PC-9 (cell line): Measurements from ENCODE around the gene RNASE4. TPM values are rescaled to one million over a fixed set of nuclear protein-coding genes. Genes with fewer than 3 reads are reported as not detected.

Experiments
- BruUV-seq: library from RNA; stranded (reverse); fragments of 400-500 nt; replicated peaks from 2 replicates; lab custom pipeline; 2021; lab: Mats Ljungman, UMichigan
- CTCF ChIA-PET: fragments of 300-600 bp; sonication (Branson Sonifier 250); formaldehyde crosslinking; loops from one replicate; lab custom pipeline; 2022; ENCODE audit warnings: antibody characterized with exemption; lab: Charles Lee
- POLR2A ChIA-PET: fragments of 300-600 bp; sonication (Branson Sonifier 250); formaldehyde crosslinking; loops from one replicate; lab custom pipeline; 2022; ENCODE audit warnings: antibody characterized with exemption; ENCODE audit not compliant: unreplicated experiment; lab: Charles Lee
- DNase-seq, 2 experiments: peaks; one replicate each; pipeline versions ENCODE4 v3.0.0 to v3.0.0-alpha.2; 2015 to 2022; ENCODE audit warnings: mixed read lengths in 1 of 2
- H2AFZ ChIP-seq: fragments of 200-600 bp; sonication (generic); 2 replicates; pipeline ENCODE4 v1.8.1; 2017; ENCODE audit warnings: antibody characterized with exemption
- H3F3A ChIP-seq: fragments of 200-600 bp; sonication (generic); 2 replicates; pipeline ENCODE4 v1.8.1; 2017; ENCODE audit warnings: antibody characterized with exemption, mild to moderate bottlenecking, low read depth; ENCODE audit not compliant: insufficient read depth
- H3K27ac ChIP-seq: fragments of 200-600 bp; sonication (generic); 2 replicates; pipeline ENCODE4 v1.6.1; 2016; ENCODE audit warnings: mixed run types
- H3K27me3 ChIP-seq: fragments of 200-600 bp; sonication (generic); 2 replicates; pipeline ENCODE4 v1.6.1; 2016; ENCODE audit warnings: low read depth, mixed run types; ENCODE audit not compliant: insufficient read depth
- H3K36me3 ChIP-seq: fragments of 200-600 bp; sonication (generic); 2 replicates; pipeline ENCODE4 v1.6.1; 2016; ENCODE audit warnings: low read depth, mixed run types
- H3K4me1 ChIP-seq: fragments of 200-600 bp; sonication (generic); replicated peaks from 2 replicates; pipeline ENCODE4 v1.6.1; 2016; ENCODE audit warnings: mixed run types; ENCODE audit not compliant: insufficient read depth
- H3K4me2 ChIP-seq: fragments of 200-600 bp; sonication (generic); 2 replicates; pipeline ENCODE4 v1.6.1; 2017; ENCODE audit warnings: mixed run types
- H3K4me3 ChIP-seq: fragments of 200-600 bp; sonication (generic); 2 replicates; pipeline ENCODE4 v1.6.1; 2016; ENCODE audit warnings: mixed run types
- H3K79me2 ChIP-seq: fragments of 200-600 bp; sonication (generic); 2 replicates; pipeline ENCODE4 v1.6.1; 2017; ENCODE audit warnings: low read depth, mixed run types
- H3K9me2 ChIP-seq: fragments of 200-600 bp; sonication (generic); 2 replicates; pipeline ENCODE4 v1.8.1; 2017; ENCODE audit warnings: mild to moderate bottlenecking; ENCODE audit not compliant: insufficient read depth
- H3K9me3 ChIP-seq: fragments of 200-600 bp; sonication (generic); 2 replicates; pipeline ENCODE4 v1.8.1; 2016; ENCODE audit warnings: low read depth; ENCODE audit not compliant: insufficient read depth
- H4K20me1 ChIP-seq: fragments of 200-600 bp; sonication (generic); 2 replicates; pipeline ENCODE4 v1.8.1; 2017; ENCODE audit not compliant: insufficient read depth
- EZH2 ChIP-seq: fragments of 200-600 bp; sonication (generic); IDR thresholded peaks from 2 replicates; pipeline ENCODE4 v1.8.0; 2017; ENCODE audit warnings: antibody characterized with exemption, low read depth
- intact Hi-C: fragments of 100-400 bp; cut with micrococcal nuclease; formaldehyde crosslinking; loops from one replicate; pipeline ENCODE4 v1.10.0; 2022; ENCODE audit not compliant: unreplicated experiment
- total RNA-seq: library from RNA; stranded (reverse); gene quantifications from 2 replicates; pipeline ENCODE4 v1.2.3, GENCODE V29; 2021
- TF ChIP-seq, protein P1 (sequence below): fragments of 200-600 bp; sonication (generic); conservative IDR thresholded peaks from 2 replicates; pipeline ENCODE4 v1.6.1; 2017; ENCODE audit warnings: mixed run types, antibody characterized with exemption, mild to moderate bottlenecking, moderate library complexity

RNASE4 gene
- total RNA-seq, 1 experiment from 2014 or later, result 4.0 TPM

DNA sequence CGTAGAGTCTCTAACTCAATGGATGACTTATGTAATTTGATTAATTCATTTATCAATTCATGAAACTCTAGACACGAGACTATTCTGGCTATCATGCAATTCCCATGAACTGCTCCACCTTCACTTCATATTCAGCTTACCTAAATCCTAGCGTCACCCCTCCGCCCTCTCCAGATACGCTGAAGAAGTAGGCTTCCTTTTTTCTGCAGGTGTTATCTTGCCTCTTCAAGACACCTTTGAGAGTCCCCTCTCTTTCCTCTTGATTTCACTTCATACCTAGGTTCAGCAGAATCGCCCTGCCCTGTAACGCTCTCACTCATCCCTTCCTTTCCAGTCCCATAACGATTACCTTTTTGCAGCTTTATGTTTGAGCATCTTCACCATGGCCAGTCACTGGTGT is 4.0 kb upstream of the RNASE4 start:
- DNase-seq, result no peak
- CTCF ChIA-PET, result interaction anchor here (0.8 kb wide), 1 partner anchor 291 kb away, joined by 3 read pairs; no protein-coding TSS in a partner anchor
- peak overlapping the region; percentile 75; the same call in 1 of the 2 replicates for H3K4me3 ChIP-seq
- no TSS peak for BruUV-seq
- intact Hi-C loops, result loop anchor here (2.0 to 5.0 kb wide), 2 partner anchors 48 to 268 kb away; partner anchors contain the start of gene TEP1
- peak overlapping the region; percentile 81 for H2AFZ ChIP-seq
- no peaks in the 10 kb centered on the region for H3K36me3 ChIP-seq
- H3K79me2 ChIP-seq, result no peaks in the 10 kb centered on the region
- H3K9me2 ChIP-seq, result no peaks in the 10 kb centered on the region
- no peak overlapping the region for H3K27ac ChIP-seq
- TF ChIP-seq, protein P1, sequence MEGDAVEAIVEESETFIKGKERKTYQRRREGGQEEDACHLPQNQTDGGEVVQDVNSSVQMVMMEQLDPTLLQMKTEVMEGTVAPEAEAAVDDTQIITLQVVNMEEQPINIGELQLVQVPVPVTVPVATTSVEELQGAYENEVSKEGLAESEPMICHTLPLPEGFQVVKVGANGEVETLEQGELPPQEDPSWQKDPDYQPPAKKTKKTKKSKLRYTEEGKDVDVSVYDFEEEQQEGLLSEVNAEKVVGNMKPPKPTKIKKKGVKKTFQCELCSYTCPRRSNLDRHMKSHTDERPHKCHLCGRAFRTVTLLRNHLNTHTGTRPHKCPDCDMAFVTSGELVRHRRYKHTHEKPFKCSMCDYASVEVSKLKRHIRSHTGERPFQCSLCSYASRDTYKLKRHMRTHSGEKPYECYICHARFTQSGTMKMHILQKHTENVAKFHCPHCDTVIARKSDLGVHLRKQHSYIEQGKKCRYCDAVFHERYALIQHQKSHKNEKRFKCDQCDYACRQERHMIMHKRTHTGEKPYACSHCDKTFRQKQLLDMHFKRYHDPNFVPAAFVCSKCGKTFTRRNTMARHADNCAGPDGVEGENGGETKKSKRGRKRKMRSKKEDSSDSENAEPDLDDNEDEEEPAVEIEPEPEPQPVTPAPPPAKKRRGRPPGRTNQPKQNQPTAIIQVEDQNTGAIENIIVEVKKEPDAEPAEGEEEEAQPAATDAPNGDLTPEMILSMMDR, result no peak
- TF ChIP-seq EZH2, result no peak
- peaks cover 19% of the 10 kb centered on the region for H3K4me1 ChIP-seq
- no peaks in the 10 kb centered on the region for H3K27me3 ChIP-seq
- H3K4me2 ChIP-seq, result peak overlapping the region; percentile 95
- POLR2A ChIA-PET, result no interaction called here
- peaks cover 37% of the 10 kb centered on the region; the same call in 1 of the 2 replicates for H3F3A ChIP-seq
- H4K20me1 ChIP-seq, result no peaks in the 10 kb centered on the region
- H3K9me3 ChIP-seq, result no peaks in the 10 kb centered on the region

DNA sequence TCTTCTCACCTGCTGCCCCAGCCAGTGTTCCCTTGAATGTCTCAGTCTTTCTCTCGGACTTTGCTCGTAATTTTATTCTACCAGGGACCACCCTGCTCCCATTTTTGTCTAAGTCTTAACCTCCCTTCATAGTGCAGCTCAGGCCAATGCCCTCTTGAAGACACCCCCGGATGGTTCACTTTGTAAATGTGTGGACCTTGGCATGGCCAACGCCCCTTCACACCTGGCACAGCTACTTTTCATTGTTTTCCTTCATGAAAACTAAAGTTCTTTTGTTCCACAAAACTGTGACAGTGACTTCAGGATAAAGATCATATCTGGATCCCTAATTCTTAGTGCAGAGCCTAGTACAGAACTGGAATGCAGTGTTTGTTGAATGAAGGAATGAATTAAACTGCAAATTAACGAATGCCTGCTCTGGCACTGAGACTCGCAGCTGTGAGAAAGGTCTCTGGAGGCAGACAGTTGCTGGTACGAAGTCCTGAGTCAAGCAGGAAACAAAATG is 3.5 kb upstream of the RNASE4 start:
- Histone ChIP-seq H3K9me2 (no peaks in the 10 kb centered on the region), H3K4me3 (peak overlapping the region; percentile 75), H3K79me2 (no peaks in the 10 kb centered on the region), H3K4me2 (peak overlapping the region; percentile 95), H3K27ac (peak overlapping the region; percentile 82), H3K4me1 (peaks cover 21% of the 10 kb centered on the region), H3F3A (peaks cover 41% of the 10 kb centered on the region; the same call in 1 of the 2 replicates), H2AFZ (peak overlapping the region; percentile 81), H4K20me1 (no peaks in the 10 kb centered on the region), H3K36me3 (no peaks in the 10 kb centered on the region), H3K27me3 (no peaks in the 10 kb centered on the region), H3K9me3 (no peaks in the 10 kb centered on the region)
- CTCF ChIA-PET, result interaction anchor here (0.6 to 0.8 kb wide), 2 partner anchors 226 to 290 kb away, joined by 3 read pairs; no protein-coding TSS in a partner anchor
- no peak for DNase-seq
- no TSS peak for BruUV-seq
- intact Hi-C loops, result loop anchor here (1.0 to 5.0 kb wide), 3 partner anchors 48 to 269 kb away; partner anchors contain the start of gene TEP1
- no peak for TF ChIP-seq EZH2
- TF ChIP-seq, protein P1, result no peak
- POLR2A ChIA-PET, result no interaction called here

DNA sequence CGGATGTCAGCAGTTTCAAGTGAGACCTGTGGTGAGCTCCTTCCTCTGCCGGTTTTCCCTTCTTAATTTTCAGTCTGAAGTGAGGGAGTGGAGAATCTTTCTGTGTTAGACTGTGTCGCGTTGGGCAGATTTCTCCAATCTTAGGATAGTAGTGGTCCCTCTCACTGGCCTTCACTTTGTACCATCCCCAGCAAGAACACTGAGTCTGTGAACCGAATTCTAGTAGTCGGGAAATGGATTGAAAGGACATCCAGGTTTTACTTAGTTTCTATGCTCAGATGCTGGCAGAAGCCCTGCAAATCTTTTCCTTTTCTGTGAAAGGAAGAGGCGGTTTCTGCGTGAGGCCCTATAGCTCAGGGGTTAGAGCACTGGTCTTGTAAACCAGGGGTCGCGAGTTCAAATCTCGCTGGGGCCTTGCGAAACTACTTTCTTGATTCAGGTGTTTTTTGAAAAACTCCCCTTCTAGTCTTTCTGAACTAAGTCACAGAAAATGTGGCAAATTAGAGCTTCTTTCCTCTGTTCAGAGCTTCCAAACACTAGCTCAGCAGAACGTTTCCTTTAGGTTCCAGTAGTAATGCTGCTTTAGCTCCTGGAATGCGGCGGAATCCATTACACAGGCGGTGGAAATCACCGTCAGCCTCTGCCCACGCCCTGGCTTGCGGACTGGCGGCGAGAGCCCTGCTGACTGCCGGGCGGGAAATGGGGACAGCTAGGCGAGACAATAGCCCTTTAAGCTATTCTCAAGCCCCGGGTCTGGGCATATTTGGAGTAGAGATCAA is 2.8 kb upstream of the RNASE4 start:
- H3K4me3 ChIP-seq, result peak overlapping the region; percentile 75
- no peaks in the 10 kb centered on the region for H4K20me1 ChIP-seq
- no TSS peak for BruUV-seq
- DNase-seq, result peak; percentile 72 to 73
- H3K4me1 ChIP-seq, result peaks cover 21% of the 10 kb centered on the region
- no peaks in the 10 kb centered on the region for H3K79me2 ChIP-seq
- intact Hi-C loops, result loop anchor here (1.0 to 5.0 kb wide), 6 partner anchors 18 to 423 kb away; partner anchors contain the start of gene TEP1
- no peak for TF ChIP-seq EZH2
- TF ChIP-seq, protein P1, result no peak
- peaks cover 41% of the 10 kb centered on the region; the same call in 1 of the 2 replicates for H3F3A ChIP-seq
- ChIA-PET CTCF (interaction anchor here (0.6 to 0.8 kb wide), 4 partner anchors 9 to 462 kb away, joined by 3 to 6 read pairs (median 3); no protein-coding TSS in a partner anchor), POLR2A (interaction anchor here (0.6 to 0.8 kb wide), 4 partner anchors 73 to 795 kb away, joined by 3 to 10 read pairs (median 4); partner anchors contain the start of genes PARP2, RAB2B and TOX4)
- no peaks in the 10 kb centered on the region for H3K27me3 ChIP-seq
- H3K9me2 ChIP-seq, result no peaks in the 10 kb centered on the region
- no peaks in the 10 kb centered on the region for H3K36me3 ChIP-seq
- no peaks in the 10 kb centered on the region for H3K9me3 ChIP-seq
- peak overlapping the region; percentile 99 for H2AFZ ChIP-seq
- peak overlapping the region; percentile 95 for H3K4me2 ChIP-seq
- peak overlapping the region; percentile 82 for H3K27ac ChIP-seq
